ENCODE data around the gene NDUFA12. TPM values are rescaled to one million over a fixed set of nuclear protein-coding genes. Genes with fewer than 3 reads are reported as not detected.

Gene NDUFA12
- total RNA-seq, 3 donors from 2014 or later, result 72.4 to 104 (median 75.1) TPM

GRCh38 chr12:94982456-94982855, 21.0 kb downstream of the NDUFA12 start:
- intact Hi-C loops (cut with DNase I; ENCODE audit: low total_unique reads), result no loop called here
- H3K9me3 ChIP-seq, result no peaks in the 10 kb centered on the region
- no peaks in the 10 kb centered on the region for H3K36me3 ChIP-seq
- no peaks in the 10 kb centered on the region for H3K4me1 ChIP-seq
- H3K4me3 ChIP-seq, result no peak overlapping the region
- H3K27ac ChIP-seq, result no peak overlapping the region
- H3K27me3 ChIP-seq, result no peaks in the 10 kb centered on the region
- TF ChIP-seq POLR2AphosphoS5 (IDR thresholded peaks at IDR 0.05) (no peak), POLR2A (IDR thresholded peaks at IDR 0.05) (no peak)
- TF ChIP-seq, protein P1, sequence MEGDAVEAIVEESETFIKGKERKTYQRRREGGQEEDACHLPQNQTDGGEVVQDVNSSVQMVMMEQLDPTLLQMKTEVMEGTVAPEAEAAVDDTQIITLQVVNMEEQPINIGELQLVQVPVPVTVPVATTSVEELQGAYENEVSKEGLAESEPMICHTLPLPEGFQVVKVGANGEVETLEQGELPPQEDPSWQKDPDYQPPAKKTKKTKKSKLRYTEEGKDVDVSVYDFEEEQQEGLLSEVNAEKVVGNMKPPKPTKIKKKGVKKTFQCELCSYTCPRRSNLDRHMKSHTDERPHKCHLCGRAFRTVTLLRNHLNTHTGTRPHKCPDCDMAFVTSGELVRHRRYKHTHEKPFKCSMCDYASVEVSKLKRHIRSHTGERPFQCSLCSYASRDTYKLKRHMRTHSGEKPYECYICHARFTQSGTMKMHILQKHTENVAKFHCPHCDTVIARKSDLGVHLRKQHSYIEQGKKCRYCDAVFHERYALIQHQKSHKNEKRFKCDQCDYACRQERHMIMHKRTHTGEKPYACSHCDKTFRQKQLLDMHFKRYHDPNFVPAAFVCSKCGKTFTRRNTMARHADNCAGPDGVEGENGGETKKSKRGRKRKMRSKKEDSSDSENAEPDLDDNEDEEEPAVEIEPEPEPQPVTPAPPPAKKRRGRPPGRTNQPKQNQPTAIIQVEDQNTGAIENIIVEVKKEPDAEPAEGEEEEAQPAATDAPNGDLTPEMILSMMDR (IDR thresholded peaks at IDR 0.05), result no peak
- no peak for DNase-seq (ENCODE audit: low spot score in 2 of 2)

DNA sequence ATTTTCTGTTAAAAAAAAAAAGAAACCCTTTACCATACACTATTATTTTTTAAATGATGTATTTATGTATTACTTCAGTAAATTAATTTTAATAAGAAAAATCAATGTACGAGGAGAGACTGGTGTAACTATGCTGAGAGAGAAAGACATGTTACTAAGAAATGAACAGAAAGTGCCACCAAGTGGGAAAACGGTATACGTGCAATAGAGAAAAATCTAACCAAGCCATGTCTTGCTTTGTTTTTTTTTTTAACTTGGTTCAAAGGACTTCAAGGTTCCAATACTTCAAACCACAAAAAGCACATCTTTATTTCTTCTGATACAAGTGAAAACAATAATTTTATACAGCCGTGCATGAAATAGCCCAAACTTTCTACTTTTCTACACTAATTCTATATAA, 22.9 kb downstream of the NDUFA12 start:
- TF ChIP-seq POLR2A (IDR thresholded peaks at IDR 0.05) (no peak), POLR2AphosphoS5 (IDR thresholded peaks at IDR 0.05) (no peak)
- TF ChIP-seq, protein P1 (IDR thresholded peaks at IDR 0.05), result no peak
- Histone ChIP-seq H3K9me3 (no peaks in the 10 kb centered on the region), H3K4me3 (no peak overlapping the region), H3K27me3 (no peaks in the 10 kb centered on the region), H3K36me3 (no peaks in the 10 kb centered on the region), H3K4me1 (no peaks in the 10 kb centered on the region), H3K27ac (no peak overlapping the region)
- no peak for DNase-seq (ENCODE audit: low spot score in 2 of 2)
- intact Hi-C loops (cut with DNase I; ENCODE audit: low total_unique reads), result no loop called here

DNA sequence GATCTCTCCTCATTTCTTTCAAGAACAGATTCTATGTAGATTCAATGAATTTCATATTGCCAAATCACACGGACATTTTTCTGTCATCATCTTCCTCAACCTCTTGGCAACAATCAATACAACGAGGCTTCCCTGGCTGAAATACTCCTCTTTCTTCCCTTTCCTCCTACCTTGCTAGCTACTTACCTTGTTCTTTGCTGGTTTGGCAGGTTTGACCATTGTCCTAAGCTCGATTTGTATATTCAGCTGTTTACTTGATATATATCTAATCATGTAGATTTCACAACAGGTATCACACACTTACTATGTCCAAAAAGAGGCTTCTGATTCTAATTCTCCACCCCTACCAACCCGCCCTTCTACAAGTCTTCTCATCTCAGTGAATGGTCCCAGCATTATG, 23.6 kb downstream of the NDUFA12 start:
- DNase-seq (ENCODE audit: low spot score in 2 of 2), result no peak
- H3K27me3 ChIP-seq, result no peaks in the 10 kb centered on the region
- TF ChIP-seq, protein P1 (IDR thresholded peaks at IDR 0.05), result no peak
- TF ChIP-seq POLR2A (IDR thresholded peaks at IDR 0.05) (no peak), POLR2AphosphoS5 (IDR thresholded peaks at IDR 0.05) (no peak)
- no peaks in the 10 kb centered on the region for H3K9me3 ChIP-seq
- intact Hi-C loops (cut with DNase I; ENCODE audit: low total_unique reads), result no loop called here
- H3K27ac ChIP-seq, result no peak overlapping the region
- H3K4me1 ChIP-seq, result no peaks in the 10 kb centered on the region
- H3K4me3 ChIP-seq, result no peak overlapping the region
- H3K36me3 ChIP-seq, result no peaks in the 10 kb centered on the region

GRCh38 chr12:94977766-94978468, 25.6 kb downstream of the NDUFA12 start:
- H3K27me3 ChIP-seq, result no peaks in the 10 kb centered on the region
- intact Hi-C loops (cut with DNase I; ENCODE audit: low total_unique reads), result no loop called here
- H3K36me3 ChIP-seq, result no peaks in the 10 kb centered on the region
- no peak for DNase-seq (ENCODE audit: low spot score in 2 of 2)
- TF ChIP-seq POLR2AphosphoS5 (IDR thresholded peaks at IDR 0.05) (no peak), POLR2A (IDR thresholded peaks at IDR 0.05) (no peak)
- TF ChIP-seq, protein P1 (IDR thresholded peaks at IDR 0.05), result no peak
- no peaks in the 10 kb centered on the region for H3K4me1 ChIP-seq
- no peak overlapping the region for H3K4me3 ChIP-seq
- no peaks in the 10 kb centered on the region for H3K9me3 ChIP-seq
- H3K27ac ChIP-seq, result no peak overlapping the region

GRCh38 chr12:94973221-94973620, 30.3 kb downstream of the NDUFA12 start:
- Histone ChIP-seq H3K4me1 (no peaks in the 10 kb centered on the region), H3K36me3 (no peaks in the 10 kb centered on the region), H3K27ac (no peak overlapping the region), H3K9me3 (no peaks in the 10 kb centered on the region), H3K4me3 (no peak overlapping the region), H3K27me3 (no peaks in the 10 kb centered on the region)
- TF ChIP-seq, protein P1 (IDR thresholded peaks at IDR 0.05), result no peak
- TF ChIP-seq POLR2AphosphoS5 (IDR thresholded peaks at IDR 0.05) (no peak), POLR2A (IDR thresholded peaks at IDR 0.05) (no peak)
- intact Hi-C loops (cut with DNase I; ENCODE audit: low total_unique reads), result no loop called here
- DNase-seq (ENCODE audit: low spot score in 2 of 2), result no peak
